ENCODE results near the gene RRAGD.

- no peak for TF ChIP-seq POLR2AphosphoS5 (IDR thresholded peaks at IDR 0.05)
- TF ChIP-seq CTCF (IDR thresholded peaks at IDR 0.05): no peak
- no peak for TF ChIP-seq POLR2A (IDR thresholded peaks at IDR 0.05)
Observed at GRCh38 chr6:89400050-89400449, 12.0 kb downstream of the RRAGD start.
